AG10803 (cell line): ENCODE measurements around the gene RASSF4.
A peak's percentile ranks its signal among the peaks of the same experiment; 100 is the strongest.

ENCODE experiments used
- DNase-seq: peaks from one replicate; pipeline ENCODE4 v3.0.0; 2010; ENCODE audit warnings: low read depth
- H3K4me3 ChIP-seq: 2 replicates; pipeline ENCODE4 v1.5.1; 2011; ENCODE audit warnings: mild to moderate bottlenecking, low read length, control low read depth
- TF ChIP-seq, protein P1 (sequence below): conservative IDR thresholded peaks from 2 replicates; pipeline ENCODE4 v1.5.1; 2011; ENCODE audit warnings: mild to moderate bottlenecking, low read length, control low read depth, inconsistent platforms

Gene RASSF4

DNA sequence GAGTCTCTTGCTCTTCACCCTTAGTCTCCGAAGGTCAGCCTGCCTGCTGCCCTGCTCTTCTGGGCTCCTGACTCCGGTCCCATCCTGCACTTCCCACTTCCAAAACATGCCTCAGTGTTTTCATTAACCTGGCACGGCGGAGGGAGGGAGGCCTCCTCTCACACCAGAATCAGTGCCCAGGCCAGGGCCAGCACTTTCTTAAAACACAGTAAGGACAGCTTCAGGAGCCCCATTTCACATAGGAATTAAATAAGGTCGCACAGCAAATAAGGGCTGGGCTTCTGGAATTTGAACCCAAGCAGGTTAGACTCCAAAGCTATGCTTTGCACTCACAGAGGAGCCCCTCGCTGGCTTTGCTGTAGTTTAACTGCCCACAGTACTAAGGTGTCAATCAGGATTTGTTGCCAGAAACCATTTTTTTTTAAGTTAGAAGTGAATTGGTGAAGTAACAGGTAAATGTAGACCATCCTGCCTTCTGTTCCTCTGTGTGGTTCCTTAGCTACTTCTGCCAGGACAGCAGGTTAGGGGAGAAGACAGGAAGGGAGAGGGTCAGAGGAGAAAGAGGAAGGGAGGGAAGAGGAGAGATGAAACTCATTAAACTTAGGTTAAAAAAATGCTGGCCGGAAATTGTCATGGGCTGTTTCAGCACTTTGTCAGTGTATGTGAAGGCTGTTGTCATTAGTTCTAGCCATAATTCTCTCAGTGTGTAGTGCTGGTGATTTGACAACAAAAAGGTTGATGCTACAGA, 1.1 kb downstream of the RASSF4 start:
- H3K4me3 ChIP-seq, result no peak overlapping the region
- TF ChIP-seq, protein P1, sequence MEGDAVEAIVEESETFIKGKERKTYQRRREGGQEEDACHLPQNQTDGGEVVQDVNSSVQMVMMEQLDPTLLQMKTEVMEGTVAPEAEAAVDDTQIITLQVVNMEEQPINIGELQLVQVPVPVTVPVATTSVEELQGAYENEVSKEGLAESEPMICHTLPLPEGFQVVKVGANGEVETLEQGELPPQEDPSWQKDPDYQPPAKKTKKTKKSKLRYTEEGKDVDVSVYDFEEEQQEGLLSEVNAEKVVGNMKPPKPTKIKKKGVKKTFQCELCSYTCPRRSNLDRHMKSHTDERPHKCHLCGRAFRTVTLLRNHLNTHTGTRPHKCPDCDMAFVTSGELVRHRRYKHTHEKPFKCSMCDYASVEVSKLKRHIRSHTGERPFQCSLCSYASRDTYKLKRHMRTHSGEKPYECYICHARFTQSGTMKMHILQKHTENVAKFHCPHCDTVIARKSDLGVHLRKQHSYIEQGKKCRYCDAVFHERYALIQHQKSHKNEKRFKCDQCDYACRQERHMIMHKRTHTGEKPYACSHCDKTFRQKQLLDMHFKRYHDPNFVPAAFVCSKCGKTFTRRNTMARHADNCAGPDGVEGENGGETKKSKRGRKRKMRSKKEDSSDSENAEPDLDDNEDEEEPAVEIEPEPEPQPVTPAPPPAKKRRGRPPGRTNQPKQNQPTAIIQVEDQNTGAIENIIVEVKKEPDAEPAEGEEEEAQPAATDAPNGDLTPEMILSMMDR, result no peak
- DNase-seq, result no peak

DNA sequence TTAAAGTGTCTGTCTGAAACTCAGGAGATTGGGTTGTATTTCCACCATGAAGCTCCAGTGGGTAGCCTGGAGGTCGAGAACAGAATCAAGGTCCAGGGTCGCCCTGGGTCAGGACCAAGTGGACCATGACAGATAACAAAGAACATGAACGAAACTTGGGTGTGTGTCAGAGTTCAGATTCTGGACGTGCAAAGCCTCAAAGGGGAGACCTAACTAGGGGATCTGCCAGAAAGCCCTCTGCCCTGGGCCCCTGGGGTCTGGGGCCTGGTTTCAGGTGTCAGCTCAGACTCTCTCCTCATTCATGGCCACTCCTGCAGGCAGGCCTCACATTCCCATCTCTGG, 1.6 kb downstream of the RASSF4 start:
- no peak for DNase-seq
- no peak overlapping the region for H3K4me3 ChIP-seq
- TF ChIP-seq, protein P1, result no peak

DNA sequence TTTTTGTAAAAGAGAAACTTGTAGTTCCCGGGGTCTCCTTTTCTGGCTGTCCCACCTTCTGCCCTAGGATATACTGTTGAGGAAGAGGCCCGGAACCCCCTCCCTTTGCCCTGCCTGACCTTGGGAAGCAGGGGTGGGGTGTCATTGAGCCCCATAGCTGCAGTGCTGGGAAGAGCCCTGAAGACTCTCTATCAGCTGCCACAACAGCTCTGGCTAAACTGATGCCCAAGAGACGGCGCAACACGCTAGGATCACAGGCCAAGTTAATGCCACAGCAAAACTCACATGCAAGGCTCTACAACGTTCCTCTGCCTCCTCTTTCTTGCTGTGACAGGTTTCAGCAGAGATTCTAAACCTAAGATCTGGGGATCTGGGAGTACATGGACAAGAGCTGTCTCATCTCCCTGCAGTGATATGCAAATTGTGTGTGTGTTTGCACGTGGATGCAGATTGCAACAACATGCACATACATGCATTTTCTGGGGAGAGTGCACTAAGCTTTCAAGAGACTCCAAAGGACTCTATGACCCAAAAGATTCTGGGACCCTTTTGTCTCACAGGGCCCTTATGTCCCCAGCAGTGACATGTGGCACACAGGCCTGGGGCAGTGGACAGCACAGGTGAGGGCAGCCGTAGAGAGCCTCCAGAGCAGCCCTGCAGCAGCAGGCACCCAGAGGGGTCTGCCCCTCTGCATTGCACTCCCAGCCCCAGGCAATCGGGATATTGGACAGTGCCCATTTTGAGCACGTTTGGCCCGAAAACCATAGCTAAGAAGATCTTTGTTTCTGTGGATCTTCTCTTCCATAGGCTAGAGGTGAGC, 2.5 kb downstream of the RASSF4 start:
- TF ChIP-seq, protein P1, result no peak
- no peak for DNase-seq
- H3K4me3 ChIP-seq, result no peak overlapping the region

DNA sequence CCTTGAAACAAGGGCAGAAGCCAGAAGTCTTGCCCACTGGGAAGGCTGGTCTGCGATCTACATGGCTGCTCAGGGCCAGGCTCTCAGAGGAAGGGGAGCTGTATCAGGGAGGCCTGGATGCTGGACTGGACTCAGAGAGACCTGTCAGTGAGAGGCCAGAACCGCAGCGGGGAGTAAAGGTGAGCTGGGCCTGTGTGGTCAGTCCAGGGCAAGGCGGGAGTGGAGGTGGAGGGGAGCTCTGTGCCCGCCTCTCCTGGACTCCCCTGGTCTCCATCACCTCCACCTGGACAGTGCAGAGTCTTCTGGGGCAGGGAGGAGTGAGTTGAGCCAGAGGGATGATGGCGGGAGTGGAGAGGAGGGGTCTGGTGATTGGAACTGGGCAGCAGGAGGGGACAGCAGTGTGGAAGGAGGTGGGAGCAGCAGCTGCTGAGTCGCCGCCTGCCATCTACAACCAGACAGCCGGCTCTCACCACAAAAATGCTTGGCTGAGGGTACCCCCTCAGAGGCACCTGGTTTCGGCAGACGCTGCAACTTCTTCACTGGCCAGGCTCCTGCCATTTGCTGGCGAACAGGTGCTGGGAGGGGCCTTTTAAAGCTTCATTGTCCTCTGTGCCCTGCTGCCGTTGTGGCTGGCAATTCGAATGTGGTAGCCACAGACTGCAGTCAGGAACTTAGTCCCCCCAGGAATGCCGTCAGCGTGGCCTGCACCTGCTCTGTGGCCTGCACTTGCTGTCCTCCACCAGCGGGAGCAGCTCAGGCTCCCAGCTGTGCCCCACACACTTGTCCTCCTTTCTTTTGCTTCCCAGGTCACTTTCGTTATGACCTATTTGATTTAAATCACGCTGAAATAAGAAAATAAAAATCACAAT, 3.5 kb downstream of the RASSF4 start:
- H3K4me3 ChIP-seq, result no peak overlapping the region
- no peak for DNase-seq
- TF ChIP-seq, protein P1, result peak; percentile 18; the same call in 1 of the 2 replicates

DNA sequence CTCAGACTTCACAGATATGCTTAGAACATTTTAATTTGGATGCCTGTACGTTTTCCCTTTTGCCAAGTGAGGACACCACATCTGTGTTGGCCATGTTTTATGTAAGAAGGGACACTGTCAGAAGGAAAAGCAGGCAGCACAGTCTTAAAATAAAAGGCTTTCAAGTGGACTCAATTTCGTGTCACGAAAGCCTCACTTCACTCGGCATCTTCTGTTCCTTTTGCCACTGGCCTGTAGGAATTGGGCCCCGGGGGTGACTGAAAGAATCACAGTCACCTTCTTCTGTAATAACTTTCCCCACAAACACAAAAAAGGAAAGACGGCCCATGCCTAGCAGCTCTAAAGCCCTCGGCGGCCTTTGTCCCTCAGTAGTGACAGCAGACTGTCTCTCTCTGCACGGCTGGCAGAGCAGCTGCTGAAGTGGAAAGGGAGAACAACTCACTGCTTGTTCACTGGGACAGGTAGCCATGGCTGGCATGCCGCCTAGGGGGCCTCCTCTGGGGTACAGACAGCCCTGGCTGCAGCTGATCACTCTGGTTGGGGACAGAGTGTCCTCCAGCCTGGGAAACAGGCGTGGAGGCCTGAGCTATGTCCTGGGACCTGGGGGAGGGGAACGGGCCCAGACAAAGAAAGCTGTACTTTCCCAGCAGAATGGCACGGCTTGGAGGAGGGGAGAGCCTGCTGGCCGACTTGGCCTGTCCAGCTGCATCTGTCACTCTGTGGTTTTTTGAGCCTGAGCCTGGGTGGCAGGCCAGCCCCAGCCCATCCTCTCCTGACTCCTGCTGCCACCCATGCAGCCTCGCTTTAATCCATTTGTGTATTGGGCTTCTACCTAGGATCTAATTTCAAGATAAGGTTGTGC, 4.4 kb downstream of the RASSF4 start:
- H3K4me3 ChIP-seq, result no peak overlapping the region
- no peak for DNase-seq
- TF ChIP-seq, protein P1, result no peak

DNA sequence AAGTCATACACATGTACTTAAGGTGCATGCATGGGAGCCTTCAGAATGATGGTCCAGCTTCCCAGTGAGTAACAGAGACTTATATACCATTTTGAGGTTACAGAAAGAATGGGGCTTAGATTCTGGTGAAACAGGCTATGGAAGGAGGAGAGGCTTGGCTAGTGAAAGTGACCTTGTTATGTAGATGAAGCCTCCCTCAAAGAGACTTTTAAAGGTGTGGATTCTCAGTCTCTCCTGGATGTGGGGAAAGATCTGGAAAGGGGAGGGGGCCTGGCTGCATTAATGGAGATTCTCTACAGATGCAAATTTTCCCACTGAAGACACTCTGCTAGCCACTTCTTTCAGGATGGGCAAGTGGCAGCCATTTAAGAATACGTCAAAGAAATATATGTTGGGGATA, 5.5 kb downstream of the RASSF4 start:
- H3K4me3 ChIP-seq, result no peak overlapping the region
- no peak for DNase-seq
- TF ChIP-seq, protein P1, result no peak
